Stimulated activated CD4-positive, alpha-beta T cell treated with anti-CD3 and anti-CD28 coated beads, Interleukin-15, amount 100 ng/mL, for 24 hours (primary cell): ENCODE results near the gene DDX21.
A peak's percentile ranks its signal among the peaks of the same experiment; 100 is the strongest.

Experiments used
- DNase-seq: peaks from one replicate; pipeline ENCODE4 v3.0.0-alpha.2; 2020

Gene DDX21

DNA sequence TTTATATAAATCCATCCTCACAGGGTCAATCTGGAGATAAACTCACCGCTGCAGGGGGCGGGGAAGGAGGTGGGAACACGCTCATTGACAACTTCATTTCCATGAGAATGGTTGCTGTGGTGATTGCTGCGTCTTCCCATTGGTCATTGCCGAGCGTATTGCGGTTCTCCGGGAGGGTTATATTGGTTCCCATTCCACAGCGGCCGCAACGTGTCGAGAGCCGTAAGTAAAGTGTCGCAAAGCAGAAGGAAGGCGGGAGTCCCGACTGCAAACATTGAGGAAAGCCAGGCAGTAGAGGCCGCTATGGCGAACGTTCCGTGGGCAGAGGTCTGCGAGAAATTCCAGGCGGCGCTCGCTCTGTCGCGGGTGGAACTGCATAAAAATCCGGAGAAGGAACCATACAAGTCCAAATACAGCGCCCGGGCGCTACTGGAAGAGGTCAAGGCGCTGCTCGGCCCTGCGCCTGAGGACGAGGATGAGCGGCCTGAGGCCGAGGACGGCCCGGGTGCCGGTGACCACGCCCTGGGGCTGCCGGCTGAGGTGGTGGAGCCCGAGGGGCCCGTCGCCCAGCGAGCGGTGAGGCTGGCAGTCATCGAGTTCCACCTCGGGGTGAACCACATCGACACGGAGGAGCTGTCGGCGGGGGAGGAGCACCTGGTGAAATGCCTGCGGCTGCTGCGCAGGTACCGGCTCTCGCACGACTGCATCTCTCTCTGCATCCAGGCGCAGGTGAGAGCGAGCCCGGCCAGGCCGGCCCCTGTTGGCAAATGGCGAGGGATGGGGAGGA, 32.8 kb downstream of the DDX21 start, which contains the start of gene KIFBP:
Gene KIFBP, plus strand, starts transcription at position 274 of the 787 bp plus-strand sequence. Its CDS starts 30 bp downstream, at position 304.
- peak; percentile 91 for DNase-seq

DNA sequence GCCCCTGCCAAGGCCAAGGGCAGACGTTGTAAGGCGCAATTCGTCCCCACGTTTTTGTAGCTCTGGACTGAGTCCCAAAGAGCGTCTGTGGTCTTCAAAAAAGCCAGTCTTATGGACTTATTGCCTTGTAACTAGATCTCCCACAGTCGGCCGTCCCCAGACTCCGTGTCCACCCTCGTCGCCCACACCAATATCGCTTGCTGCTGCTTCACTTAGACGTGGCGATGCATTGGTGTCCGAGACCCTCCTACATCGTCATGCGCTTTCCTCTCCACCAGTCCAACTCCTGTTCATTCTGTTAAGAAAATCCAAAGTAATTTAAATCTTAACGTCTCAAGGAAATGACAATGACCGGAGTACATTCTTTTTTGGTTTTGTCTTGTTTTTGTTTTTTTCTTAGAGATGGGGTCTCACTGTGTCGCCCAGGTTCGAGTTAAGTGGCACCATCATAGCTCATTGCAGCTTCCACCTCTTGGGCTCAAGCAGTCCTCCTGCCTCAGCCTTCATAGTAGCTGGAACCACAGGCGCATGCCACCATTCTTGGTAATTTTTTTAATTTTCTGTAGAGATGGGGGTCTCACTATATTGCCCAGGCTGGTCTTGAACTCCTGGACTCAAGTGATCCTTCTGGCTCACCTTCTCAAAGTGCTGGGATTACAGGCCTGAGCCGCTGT, 33.5 kb downstream of the DDX21 start:
- DNase-seq, result no peak

DNA sequence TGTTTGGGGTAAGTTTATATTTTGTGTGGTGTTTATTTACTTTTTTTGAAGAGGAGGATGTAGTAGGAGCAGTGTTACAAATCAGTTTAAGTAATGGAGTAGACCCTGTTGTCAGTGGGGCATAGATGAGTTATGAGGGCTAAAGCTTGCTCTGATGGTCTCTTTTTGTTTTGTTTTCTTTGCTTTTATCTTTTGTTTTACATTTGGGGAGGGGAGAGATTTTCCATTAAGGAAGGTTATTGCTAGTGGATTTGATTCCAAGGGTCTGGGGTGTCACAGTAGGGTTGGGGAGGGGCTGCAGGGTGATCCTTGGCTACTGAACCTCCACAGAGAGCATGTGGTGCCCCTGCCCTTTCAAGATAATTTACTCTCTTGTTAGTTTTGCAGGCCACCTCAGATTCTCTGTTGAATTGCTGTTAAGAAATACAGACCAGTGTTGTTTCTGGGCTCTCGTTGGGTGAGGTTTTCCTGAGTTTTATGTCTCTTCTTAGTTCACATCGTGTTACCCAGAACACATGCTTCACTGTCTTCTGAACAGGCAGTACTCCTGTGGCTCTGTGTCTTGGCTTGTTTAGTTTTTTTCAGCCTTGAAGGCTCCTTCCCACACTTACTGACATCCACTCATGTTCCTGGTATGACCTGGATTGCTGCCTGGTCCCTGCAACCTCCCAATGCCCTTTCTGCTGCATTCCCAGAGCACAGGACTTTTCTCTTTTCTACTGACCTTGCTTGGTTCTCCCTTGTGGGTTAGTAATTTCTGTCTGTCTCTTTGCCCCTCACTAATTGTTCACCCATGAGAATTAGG, 36.9 kb downstream of the DDX21 start:
- no peak for DNase-seq

DNA sequence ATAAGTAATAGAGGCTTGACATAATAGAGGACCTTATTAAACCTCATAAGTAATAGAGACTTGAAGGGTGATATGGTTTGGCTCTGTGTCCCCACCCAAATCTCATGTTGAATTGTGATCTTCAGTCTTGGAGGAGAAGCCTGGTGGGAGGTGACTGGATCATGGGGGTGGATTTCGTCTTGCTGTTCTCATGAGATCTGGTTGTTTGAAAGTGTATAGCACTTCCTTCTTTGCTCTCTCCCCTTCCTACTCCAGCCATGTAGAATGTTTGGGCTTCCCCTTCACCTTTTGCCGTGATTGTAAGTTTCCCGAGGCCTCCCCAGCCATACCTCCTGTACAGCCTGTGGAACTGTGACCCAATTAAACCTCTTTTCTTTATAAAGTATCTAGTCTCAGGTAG, 41.2 kb downstream of the DDX21 start:
- no peak for DNase-seq

DNA sequence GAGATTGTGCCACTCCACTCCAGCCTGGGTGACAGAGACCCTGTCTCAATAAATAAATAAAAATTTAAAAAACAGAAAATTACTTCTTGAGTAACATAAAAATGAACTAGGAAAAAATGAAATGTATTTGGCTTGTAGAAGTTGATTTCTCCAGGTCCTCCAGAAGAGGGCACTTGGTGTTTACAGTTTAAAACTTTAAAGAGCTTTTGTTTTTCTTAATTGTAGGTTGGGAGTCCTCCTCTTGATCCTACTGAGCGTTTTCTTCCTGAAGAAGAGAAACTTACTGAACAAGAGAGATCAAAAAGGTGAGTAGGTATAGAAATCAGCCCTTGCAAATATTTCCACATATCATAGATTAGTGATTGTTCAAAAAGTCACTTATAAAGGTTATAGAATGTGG, 48.9 kb downstream of the DDX21 start:
- DNase-seq, result no peak

DNA sequence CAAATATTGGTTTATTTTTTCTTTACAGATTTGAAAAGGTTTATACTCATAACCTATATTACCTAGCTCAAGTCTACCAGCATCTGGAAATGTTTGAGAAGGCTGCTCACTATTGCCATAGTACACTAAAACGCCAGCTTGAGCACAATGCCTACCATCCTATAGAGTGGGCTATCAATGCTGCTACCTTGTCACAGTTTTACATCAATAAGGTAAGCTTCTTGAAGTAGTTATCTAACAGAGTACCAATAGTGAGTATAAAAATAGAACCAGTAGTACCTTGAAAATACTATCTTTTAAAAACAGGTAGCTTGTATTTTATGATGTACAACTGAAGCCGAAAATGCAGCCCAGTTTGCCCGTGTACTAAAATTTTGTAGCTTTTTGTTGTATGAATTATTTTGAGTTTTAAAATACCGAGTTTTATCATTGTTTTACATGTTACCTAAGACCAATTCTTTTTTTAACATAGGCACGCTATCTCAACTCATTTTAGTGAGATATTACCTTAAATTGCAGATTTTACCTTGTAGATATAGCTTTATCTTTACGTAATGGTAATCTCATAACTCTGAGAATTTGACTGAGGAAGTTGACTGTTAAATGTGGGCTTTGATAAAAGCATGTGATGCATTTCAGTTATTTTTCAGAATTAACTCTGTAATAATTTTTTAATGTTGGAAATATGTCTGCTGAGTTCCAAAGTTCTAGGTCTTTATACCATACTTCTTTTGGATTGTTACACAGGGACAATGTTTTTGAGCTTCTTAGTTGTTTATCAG, 49.9 kb downstream of the DDX21 start:
- DNase-seq, result no peak

DNA sequence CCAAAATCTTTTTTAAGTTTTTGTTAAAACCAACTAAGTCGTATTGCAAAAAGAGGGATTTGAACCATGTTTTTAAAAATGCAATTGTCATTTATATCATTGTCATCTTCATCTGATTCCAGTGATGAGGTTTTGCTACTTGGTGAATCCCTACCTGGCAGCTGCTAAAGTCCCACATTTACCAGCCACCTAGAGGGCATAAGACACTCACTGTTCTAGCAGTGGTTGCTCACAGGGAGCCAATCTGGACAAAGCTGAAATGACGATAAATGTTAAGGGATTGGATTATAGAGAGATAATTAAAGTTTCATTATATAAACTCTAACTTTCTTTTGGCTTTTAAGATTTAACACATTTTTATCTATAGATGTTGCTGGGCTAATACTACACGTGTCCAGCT, 51.3 kb downstream of the DDX21 start:
- DNase-seq, result no peak

DNA sequence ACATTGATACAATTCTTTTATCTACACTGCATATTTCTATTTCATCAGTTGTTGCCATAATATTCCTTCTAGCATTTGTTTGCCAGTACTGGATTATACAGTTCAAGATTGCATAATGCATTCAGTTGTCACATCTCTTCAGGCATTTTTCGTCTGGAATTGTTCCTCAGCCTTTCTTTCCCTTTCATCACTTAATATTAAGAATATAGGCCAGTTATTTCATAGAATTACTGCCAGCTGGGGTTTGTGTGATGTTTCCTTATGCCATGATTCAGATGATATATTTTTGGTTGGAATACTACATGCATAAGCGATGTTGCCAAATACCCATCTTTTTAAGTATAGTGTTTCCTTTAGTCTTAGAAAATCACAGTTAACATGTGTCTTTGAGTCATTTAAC, 53.4 kb downstream of the DDX21 start:
- DNase-seq, result no peak

DNA sequence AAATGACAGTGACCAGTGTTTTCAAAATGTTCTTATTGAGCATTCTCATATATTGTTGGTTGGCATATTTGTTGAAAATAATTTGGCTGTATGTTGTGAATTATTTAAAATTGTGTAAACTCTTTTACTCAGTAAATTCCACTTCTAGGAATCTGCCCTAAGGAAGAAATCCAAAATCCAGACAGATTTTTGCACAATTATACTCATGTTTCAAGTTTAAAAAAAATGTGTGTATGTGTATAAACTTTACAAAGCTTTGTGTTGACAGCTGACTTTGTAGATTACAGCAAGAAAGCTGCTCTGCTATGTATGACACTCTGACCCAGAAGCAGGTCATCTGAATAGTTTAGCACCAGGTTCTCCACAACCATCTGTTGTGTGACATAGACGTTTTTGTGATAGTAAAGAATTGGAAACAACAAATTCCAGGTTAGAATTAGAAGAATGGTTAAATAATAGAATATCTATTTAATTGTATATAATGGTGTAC, 54.2 kb downstream of the DDX21 start:
- no peak for DNase-seq

DNA sequence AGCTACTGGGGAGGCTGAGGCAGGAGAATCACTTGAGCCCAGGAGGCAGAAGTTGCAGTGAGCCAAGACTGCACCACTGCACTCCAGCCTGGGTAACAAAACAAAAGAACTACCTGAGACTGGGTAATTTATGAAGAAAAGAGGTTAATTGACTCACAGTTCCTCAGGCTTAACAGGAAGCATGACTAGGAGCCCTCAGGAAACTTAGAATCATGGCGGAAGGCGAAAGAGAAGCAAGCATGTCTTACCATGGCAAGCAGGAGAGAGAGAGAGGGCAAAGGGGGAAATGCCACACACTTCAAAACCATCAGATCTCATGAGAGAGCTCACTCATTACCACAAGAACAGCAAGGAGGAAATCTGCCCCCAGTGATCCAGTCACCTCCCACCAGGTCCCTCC, 56.8 kb downstream of the DDX21 start:
- DNase-seq, result peak; percentile 23

DNA sequence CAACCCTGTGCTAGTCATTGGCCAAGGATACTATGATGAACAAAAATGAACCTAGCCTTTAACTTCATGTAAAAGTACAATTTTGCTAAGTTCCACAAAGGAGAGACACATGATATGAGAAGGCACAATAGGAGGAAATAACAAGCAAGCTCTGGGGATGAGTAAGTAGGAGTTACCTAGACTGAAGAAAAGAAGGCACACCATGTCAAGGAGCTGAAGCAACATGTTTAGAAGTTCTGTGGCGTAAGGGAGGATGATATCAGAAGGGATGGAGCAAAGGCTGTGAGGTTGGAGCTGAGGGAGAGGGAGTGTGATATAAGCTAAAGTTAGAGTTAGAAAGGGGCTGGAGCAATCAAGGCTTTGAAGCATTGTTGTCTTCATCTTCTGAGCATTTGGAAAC, 58.2 kb downstream of the DDX21 start:
- DNase-seq, result no peak

DNA sequence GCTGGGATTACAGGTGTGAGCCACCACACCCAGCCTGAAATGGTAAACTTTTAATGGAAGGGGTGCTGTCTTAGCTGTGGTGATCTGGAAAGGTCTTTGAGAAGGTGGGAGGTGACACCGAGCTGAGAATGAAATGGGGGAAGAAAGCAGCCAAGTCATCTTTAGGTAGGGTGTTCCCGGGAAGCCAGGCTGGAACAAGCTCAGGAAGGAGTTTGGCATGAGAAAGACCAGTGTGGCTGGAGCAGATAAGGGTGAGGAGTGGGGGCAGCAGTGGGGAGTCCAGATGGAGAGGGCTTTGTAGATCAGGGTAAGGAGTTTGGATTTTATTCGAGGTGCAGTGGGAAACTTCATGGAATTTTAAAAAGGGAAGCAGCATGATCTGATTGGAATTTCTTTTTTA, 62.6 kb downstream of the DDX21 start:
- no peak for DNase-seq

DNA sequence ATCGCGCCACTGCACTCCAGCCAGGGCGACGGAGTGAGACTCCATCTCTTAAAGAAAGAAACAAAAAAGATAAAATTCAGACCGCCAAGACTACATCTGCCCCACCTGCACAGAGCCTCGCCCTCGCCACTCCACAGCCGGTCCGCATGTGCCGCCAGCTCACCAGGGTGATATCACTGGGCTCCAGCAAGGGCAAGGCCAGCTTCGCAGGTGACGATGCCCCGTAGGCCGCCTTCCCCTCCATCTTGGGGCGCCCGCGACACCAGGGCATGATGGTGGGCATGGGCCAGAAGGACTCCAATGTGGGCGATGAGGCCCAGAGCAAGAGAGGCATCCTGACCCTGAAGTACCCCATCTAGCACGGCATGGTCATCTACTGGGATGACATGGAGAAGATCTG, 66.6 kb downstream of the DDX21 start:
- DNase-seq, result no peak

DNA sequence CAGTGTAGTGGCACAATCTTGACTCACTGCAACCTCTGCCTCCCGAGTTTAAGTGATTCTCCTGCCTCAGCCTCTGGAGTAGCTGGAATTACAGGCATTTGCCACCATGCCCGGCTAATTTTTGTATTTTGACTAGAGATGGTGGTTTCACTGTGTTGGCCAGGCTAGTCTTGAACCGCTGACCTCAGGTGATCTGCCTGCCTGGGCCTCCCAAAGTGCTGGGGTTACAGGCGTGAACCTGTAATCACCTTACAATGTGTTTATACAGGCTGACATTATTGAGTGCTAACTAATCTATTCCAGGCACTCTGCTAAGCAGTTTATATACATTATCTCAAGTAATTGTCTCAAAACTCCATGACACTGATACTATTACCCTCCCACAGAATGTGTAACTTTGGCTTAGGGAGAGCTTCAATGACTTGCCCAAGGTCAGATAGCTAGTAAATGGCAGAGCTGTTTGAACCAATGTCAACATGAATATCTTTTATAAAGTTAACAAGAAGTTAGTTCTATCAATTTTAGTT, 69.5 kb downstream of the DDX21 start:
- DNase-seq, result no peak

DNA sequence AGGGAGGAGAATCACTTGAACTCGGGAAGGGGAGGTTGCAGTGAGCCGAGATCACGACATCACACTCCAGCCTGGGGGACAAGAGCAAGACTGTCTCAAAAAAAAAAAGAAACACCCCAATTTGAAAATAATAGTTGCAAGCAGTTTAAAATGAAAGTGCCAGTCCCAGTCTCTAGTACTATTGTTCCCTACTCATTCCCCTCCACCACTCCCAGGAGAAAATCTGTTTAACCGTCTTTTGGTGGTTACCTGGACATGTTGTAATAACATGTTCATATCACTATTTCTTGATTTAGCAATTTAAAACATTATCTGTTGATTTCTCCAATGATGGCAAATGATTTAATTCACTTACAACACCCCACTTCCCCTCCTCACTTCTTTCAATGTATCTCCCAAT, 77.3 kb downstream of the DDX21 start:
- no peak for DNase-seq
